ENCODE measurements around the gene TASOR2. TPM values are rescaled to one million over a fixed set of nuclear protein-coding genes. Genes with fewer than 3 reads are reported as not detected.

TASOR2 gene
- total RNA-seq, 1 experiment from 2014 or later, result 67.3 TPM

GRCh38 chr10:5684318-5684970, at the start of gene TASOR2 (continued):
- TF ChIP-seq ETV6 (CRISPR knock-in tag; IDR thresholded peaks at IDR 0.05) (peak; percentile 99), GRHL2 (CRISPR knock-in tag; IDR thresholded peaks at IDR 0.05; ENCODE audit: insufficient replicate concordance, severe bottlenecking) (no peak), HMGA2 (CRISPR knock-in tag; IDR thresholded peaks at IDR 0.05) (no peak), ATF3 (CRISPR knock-in tag; conservative IDR thresholded peaks at IDR 0.05) (peak; percentile 96), ATF1 (CRISPR knock-in tag; IDR thresholded peaks at IDR 0.05) (peak; percentile 91; the same call in 1 of the 2 replicates), USF2 (CRISPR knock-in tag; IDR thresholded peaks at IDR 0.05) (peak; percentile 84), AFF4 (CRISPR knock-in tag; IDR thresholded peaks at IDR 0.05; ENCODE audit: borderline replicate concordance) (peak; percentile 99; the same call in 1 of the 2 replicates), GABPB1 (CRISPR knock-in tag; IDR thresholded peaks at IDR 0.05) (peak; percentile 90), IRF2 (CRISPR knock-in tag; IDR thresholded peaks at IDR 0.05; ENCODE audit: borderline replicate concordance, low read depth) (peak; percentile 69; the same call in 1 of the 2 replicates), PRDM15 (CRISPR knock-in tag; IDR thresholded peaks at IDR 0.05) (peak; percentile 74)

- no peak overlapping the region for H3K27ac Mint-ChIP-seq
- no peaks in the 10 kb centered on the region for H3K9me3 Mint-ChIP-seq
- peaks cover 14% of the 10 kb centered on the region; the same call in 1 of the 2 replicates for H3K36me3 Mint-ChIP-seq
- ATAC-seq, result no peak
- CTCF ChIA-PET, result interaction anchor here (1.3 kb wide), 1 partner anchor 820 kb away, joined by 4 read pairs; no protein-coding TSS in a partner anchor
- H3K27me3 Mint-ChIP-seq (ENCODE audit: low read depth), result no peaks in the 10 kb centered on the region
- no peaks in the 10 kb centered on the region for H3K4me1 Mint-ChIP-seq
- POLR2A ChIA-PET, result no interaction called here
- no peak overlapping the region for H3K4me3 Mint-ChIP-seq
- no peak for DNase-seq (ENCODE audit: low spot score)
- TF ChIP-seq RORB (CRISPR knock-in tag; IDR thresholded peaks at IDR 0.05), result no peak
- no peak for TF ChIP-seq KAT7 (CRISPR knock-in tag; IDR thresholded peaks at IDR 0.05; ENCODE audit: borderline replicate concordance)
- no peak for TF ChIP-seq E2F1 (CRISPR knock-in tag; IDR thresholded peaks at IDR 0.05)
- TF ChIP-seq ZBTB43 (CRISPR knock-in tag; IDR thresholded peaks at IDR 0.05), result no peak
- no peak for TF ChIP-seq NFATC4 (CRISPR knock-in tag; IDR thresholded peaks at IDR 0.05)
- TF ChIP-seq ZBTB21 (CRISPR knock-in tag; IDR thresholded peaks at IDR 0.05; ENCODE audit: borderline replicate concordance), result no peak
- TF ChIP-seq GABPB1 (CRISPR knock-in tag; IDR thresholded peaks at IDR 0.05), result no peak
- TF ChIP-seq IRF2 (CRISPR knock-in tag; IDR thresholded peaks at IDR 0.05; ENCODE audit: borderline replicate concordance, low read depth), result no peak
- no peak for TF ChIP-seq ZNF263 (CRISPR knock-in tag; IDR thresholded peaks at IDR 0.05; ENCODE audit: low read depth)
- TF ChIP-seq ZNF512 (CRISPR knock-in tag; IDR thresholded peaks at IDR 0.05; ENCODE audit: borderline replicate concordance), result no peak
Observed at GRCh38 chr10:5634918-5635317, 49.7 kb upstream of the TASOR2 start.

All from WTC11 (cell line).